Neural progenitor cell (in vitro differentiated cells): ENCODE results near the gene SH2D4B. TPM values are rescaled to one million over a fixed set of nuclear protein-coding genes. Genes with fewer than 3 reads are reported as not detected.

Source experiments
- DNase-seq: peaks from one replicate; pipeline ENCODE4 v3.0.0-alpha.2; 2016; ENCODE audit warnings: low spot score
- H2AFZ ChIP-seq: fragments of 200-600 bp; sonication (generic); replicated peaks from 2 replicates; pipeline ENCODE4 v1.6.1; 2016; ENCODE audit warnings: antibody characterized with exemption
- H3F3A ChIP-seq: fragments of 200-600 bp; sonication (generic); 2 replicates; pipeline ENCODE4 v1.6.1; 2016; ENCODE audit warnings: antibody characterized with exemption, low read depth
- H3K27ac ChIP-seq: fragments of 200-600 bp; sonication (generic); 2 replicates; pipeline ENCODE4 v1.5.1; 2016; ENCODE audit warnings: mild to moderate bottlenecking
- H3K27me3 ChIP-seq: fragments of 200-600 bp; sonication (generic); 2 replicates; pipeline ENCODE4 v1.6.1; 2016; ENCODE audit warnings: mild to moderate bottlenecking, moderate library complexity
- H3K36me3 ChIP-seq: fragments of 200-600 bp; sonication (generic); 2 replicates; pipeline ENCODE4 v1.5.1; 2016
- H3K4me1 ChIP-seq: fragments of 200-600 bp; sonication (generic); 2 replicates; pipeline ENCODE4 v1.6.1; 2016; ENCODE audit warnings: mixed run types
- H3K4me2 ChIP-seq: fragments of 200-600 bp; sonication (generic); 2 replicates; pipeline ENCODE4 v1.6.1; 2016
- H3K4me3 ChIP-seq: fragments of 200-600 bp; sonication (generic); 2 replicates; pipeline ENCODE4 v1.5.1; 2016
- H3K79me2 ChIP-seq: fragments of 200-600 bp; sonication (generic); 2 replicates; pipeline ENCODE4 v1.6.1; 2016; ENCODE audit warnings: low read depth
- H3K9ac ChIP-seq: fragments of 200-600 bp; sonication (generic); 2 replicates; pipeline ENCODE4 v1.6.1; 2016
- H3K9me3 ChIP-seq: fragments of 200-600 bp; sonication (generic); 2 replicates; pipeline ENCODE4 v1.5.1; 2016; ENCODE audit warnings: low read depth
- H4K20me1 ChIP-seq: fragments of 200-600 bp; sonication (generic); 2 replicates; pipeline ENCODE4 v1.6.1; 2016; ENCODE audit warnings: low read depth
- H3K27ac Mint-ChIP-seq: 3 replicates; pipeline ENCODE4 v1.8.0; 2021; ENCODE audit warnings: mixed read lengths
- H3K27me3 Mint-ChIP-seq: 2 replicates; pipeline ENCODE4 v1.8.0; 2022; ENCODE audit warnings: low read depth, mild to moderate bottlenecking, inconsistent platforms, moderate library complexity, mixed read lengths; ENCODE audit not compliant: insufficient read depth
- H3K36me3 Mint-ChIP-seq: 3 replicates; pipeline ENCODE4 v1.8.0; 2021; ENCODE audit warnings: mixed read lengths
- H3K4me1 Mint-ChIP-seq: 3 replicates; pipeline ENCODE4 v1.8.0; 2021; ENCODE audit warnings: mixed read lengths
- H3K4me3 Mint-ChIP-seq: 3 replicates; pipeline ENCODE4 v1.8.0; 2021; ENCODE audit warnings: mild to moderate bottlenecking, moderate library complexity, mixed read lengths
- H3K9me3 Mint-ChIP-seq: 3 replicates; pipeline ENCODE4 v1.8.0; 2020; ENCODE audit warnings: mixed read lengths
- EZH2 ChIP-seq: fragments of 200-600 bp; sonication (generic); IDR thresholded peaks from 2 replicates; pipeline ENCODE4 v1.6.1; 2017; ENCODE audit warnings: antibody characterized with exemption, mild to moderate bottlenecking, moderate library complexity
- EZH2phosphoT487 ChIP-seq: fragments of 200-600 bp; sonication (generic); IDR thresholded peaks from 2 replicates; pipeline ENCODE4 v1.6.1; 2017; ENCODE audit warnings: antibody characterized with exemption
- total RNA-seq: library from RNA; depleted of rRNA; stranded (reverse); fragments of >200 nt; gene quantifications from 2 replicates; pipeline ENCODE4 v1.2.3, GENCODE V29; 2015; ENCODE audit warnings: low replicate concordance
- TF ChIP-seq, protein P1 (sequence below): fragments of 200-600 bp; sonication (generic); IDR thresholded peaks from 2 replicates; pipeline ENCODE4 v1.5.1; 2017; ENCODE audit warnings: antibody characterized with exemption, mild to moderate bottlenecking

SH2D4B gene
- total RNA-seq, 1 donor from 2014 or later, result 0.11 TPM

DNA sequence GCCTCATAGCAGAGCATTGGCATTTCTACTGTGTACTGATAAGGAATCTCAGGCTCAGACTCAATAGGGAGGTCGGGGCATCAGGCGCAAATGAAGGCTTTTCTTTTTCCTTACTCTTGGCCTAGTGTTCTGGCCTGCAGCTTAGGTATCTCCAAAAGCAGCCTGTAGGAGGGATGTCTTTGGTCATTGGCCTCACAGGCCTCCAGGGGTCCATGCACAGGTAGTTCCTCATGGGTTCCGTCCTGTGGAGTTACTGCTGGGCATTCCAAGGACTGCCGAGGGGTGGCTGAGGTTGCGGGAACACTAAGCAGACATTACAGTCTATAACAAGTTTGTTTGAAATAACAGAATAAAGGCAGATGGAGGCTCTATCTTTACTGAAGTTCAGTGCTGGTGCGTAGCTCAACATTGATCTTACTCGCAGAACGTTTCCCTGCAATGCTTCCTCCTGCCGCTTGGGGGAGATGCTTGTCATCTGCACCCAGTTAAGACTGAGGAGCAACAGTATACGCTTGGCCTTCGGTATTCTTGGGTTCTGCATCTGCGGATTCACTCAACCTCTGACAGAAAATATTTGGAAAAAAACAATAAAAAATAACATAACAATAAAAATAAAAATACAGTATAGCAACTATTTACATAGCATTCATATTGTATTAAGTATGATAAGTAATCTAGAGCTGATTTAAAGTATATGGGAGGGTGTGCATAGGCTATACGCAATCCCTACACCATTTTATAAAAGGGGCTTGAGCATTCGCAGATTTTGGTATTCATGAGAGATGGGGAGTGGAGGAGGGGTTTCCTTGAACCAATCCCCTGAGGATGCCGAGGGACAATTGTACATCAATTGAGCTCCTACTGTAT, 58.9 kb downstream of the SH2D4B start:
- Histone ChIP-seq H3K27me3 (no peaks in the 10 kb centered on the region), H3K36me3 (no peaks in the 10 kb centered on the region), H3K9ac (no peak overlapping the region), H4K20me1 (no peaks in the 10 kb centered on the region), H3K9me3 (no peaks in the 10 kb centered on the region), H3K4me2 (no peak overlapping the region), H3K4me1 (peaks cover 4% of the 10 kb centered on the region), H3K79me2 (no peaks in the 10 kb centered on the region), H3K27ac (no peak overlapping the region), H3F3A (no peaks in the 10 kb centered on the region), H3K4me3 (no peak overlapping the region), H2AFZ (no peak overlapping the region)
- DNase-seq, result peak; percentile 57
- H3K27ac Mint-ChIP-seq, result no peak overlapping the region
- TF ChIP-seq, protein P1, sequence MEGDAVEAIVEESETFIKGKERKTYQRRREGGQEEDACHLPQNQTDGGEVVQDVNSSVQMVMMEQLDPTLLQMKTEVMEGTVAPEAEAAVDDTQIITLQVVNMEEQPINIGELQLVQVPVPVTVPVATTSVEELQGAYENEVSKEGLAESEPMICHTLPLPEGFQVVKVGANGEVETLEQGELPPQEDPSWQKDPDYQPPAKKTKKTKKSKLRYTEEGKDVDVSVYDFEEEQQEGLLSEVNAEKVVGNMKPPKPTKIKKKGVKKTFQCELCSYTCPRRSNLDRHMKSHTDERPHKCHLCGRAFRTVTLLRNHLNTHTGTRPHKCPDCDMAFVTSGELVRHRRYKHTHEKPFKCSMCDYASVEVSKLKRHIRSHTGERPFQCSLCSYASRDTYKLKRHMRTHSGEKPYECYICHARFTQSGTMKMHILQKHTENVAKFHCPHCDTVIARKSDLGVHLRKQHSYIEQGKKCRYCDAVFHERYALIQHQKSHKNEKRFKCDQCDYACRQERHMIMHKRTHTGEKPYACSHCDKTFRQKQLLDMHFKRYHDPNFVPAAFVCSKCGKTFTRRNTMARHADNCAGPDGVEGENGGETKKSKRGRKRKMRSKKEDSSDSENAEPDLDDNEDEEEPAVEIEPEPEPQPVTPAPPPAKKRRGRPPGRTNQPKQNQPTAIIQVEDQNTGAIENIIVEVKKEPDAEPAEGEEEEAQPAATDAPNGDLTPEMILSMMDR, result peak; percentile 77
- TF ChIP-seq EZH2phosphoT487, result no peak
- no peak for TF ChIP-seq EZH2
- H3K36me3 Mint-ChIP-seq, result no peaks in the 10 kb centered on the region
- no peak overlapping the region for H3K4me3 Mint-ChIP-seq
- H3K4me1 Mint-ChIP-seq, result peaks cover 8% of the 10 kb centered on the region
- peaks cover 3% of the 10 kb centered on the region for H3K9me3 Mint-ChIP-seq
- H3K27me3 Mint-ChIP-seq, result peaks cover 8% of the 10 kb centered on the region

DNA sequence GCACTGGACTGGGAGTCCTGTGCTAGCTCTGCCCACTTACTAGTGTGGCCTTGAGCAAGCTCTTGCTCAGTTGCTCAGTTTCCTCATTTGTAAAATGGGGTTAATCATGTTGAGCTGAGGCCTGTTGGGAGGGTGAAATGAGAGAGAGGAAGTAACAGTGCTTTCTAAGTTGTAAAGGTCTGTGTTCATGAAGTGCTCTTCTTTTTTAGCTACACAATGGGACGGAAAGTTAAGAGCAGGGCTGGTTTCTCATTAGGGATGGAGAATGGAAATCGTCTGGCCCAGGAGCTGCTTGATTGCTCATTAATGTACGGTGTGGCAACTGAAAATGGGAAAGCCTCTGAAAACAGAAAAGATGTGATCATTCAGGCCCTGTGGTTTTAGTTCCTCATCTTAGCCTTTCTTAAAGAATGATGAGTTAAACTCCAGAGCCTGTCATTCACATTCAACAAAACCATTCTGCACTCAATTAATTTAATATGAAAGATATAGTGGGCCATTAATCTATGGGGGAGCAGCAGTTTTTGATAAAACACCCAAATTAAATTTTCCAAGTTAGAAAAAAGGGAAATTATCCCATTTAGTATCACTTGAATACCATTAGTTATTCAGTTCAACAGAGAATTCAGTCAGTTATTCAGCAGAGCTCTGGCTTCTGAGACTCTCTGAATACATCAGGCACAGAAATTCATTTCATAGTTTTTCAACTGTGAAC, 60.5 kb downstream of the SH2D4B start:
- Mint-ChIP-seq H3K4me1 (peaks cover 8% of the 10 kb centered on the region), H3K27ac (no peak overlapping the region)

DNA sequence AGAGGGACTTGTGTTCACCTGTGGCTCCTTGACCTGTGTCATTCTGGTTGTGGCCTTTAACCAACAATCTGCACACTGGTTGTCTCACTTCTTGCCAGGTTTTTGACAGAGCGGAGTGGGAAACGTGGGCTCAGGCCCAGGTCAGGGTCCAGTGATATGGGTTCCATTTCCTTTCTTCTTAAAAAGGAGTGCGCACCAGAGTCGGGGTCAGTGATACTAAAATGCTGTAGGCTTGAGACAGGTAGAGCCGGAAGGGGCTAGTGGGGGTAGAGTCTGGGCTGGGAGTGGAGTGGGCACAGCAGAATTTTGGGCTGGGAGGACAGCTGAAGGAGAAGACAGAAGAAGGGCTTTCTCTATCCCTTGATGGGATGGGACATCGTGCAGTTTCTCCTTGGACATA, 61.2 kb downstream of the SH2D4B start:
- H3K9me3 Mint-ChIP-seq, result no peaks in the 10 kb centered on the region
- peak overlapping the region; percentile 97 for H2AFZ ChIP-seq
- DNase-seq, result no peak
- H3K27ac ChIP-seq, result no peak overlapping the region
- H3K79me2 ChIP-seq, result no peaks in the 10 kb centered on the region
- H3K27me3 ChIP-seq, result no peaks in the 10 kb centered on the region
- no peak overlapping the region for H3K4me3 Mint-ChIP-seq
- no peaks in the 10 kb centered on the region for H3F3A ChIP-seq
- peaks cover 8% of the 10 kb centered on the region for H3K4me1 Mint-ChIP-seq
- no peaks in the 10 kb centered on the region for H3K36me3 ChIP-seq
- H3K4me1 ChIP-seq, result peaks cover 4% of the 10 kb centered on the region
- H3K36me3 Mint-ChIP-seq, result no peaks in the 10 kb centered on the region
- H3K27me3 Mint-ChIP-seq, result peaks cover 8% of the 10 kb centered on the region
- TF ChIP-seq, protein P1, result no peak
- TF ChIP-seq EZH2phosphoT487 (no peak), EZH2 (no peak)
- no peak overlapping the region for H3K4me3 ChIP-seq
- no peak overlapping the region for H3K9ac ChIP-seq
- H3K9me3 ChIP-seq, result no peaks in the 10 kb centered on the region
- H3K27ac Mint-ChIP-seq, result peak overlapping the region; percentile 6
- no peaks in the 10 kb centered on the region for H4K20me1 ChIP-seq
- no peak overlapping the region for H3K4me2 ChIP-seq

More for the DNA sequence above, 60.5 kb downstream of the SH2D4B start:
- Histone ChIP-seq H2AFZ (no peak overlapping the region), H3K9me3 (no peaks in the 10 kb centered on the region), H3K79me2 (no peaks in the 10 kb centered on the region), H3F3A (no peaks in the 10 kb centered on the region), H3K27me3 (no peaks in the 10 kb centered on the region), H3K4me1 (peaks cover 4% of the 10 kb centered on the region), H3K4me2 (no peak overlapping the region), H3K36me3 (no peaks in the 10 kb centered on the region), H3K27ac (no peak overlapping the region), H3K4me3 (no peak overlapping the region), H3K9ac (no peak overlapping the region), H4K20me1 (no peaks in the 10 kb centered on the region)
- TF ChIP-seq, protein P1, result no peak
- TF ChIP-seq EZH2 (no peak), EZH2phosphoT487 (no peak)
- no peak for DNase-seq
- peaks cover 3% of the 10 kb centered on the region for H3K9me3 Mint-ChIP-seq
- no peak overlapping the region for H3K4me3 Mint-ChIP-seq
- H3K36me3 Mint-ChIP-seq, result no peaks in the 10 kb centered on the region
- H3K27me3 Mint-ChIP-seq, result peaks cover 8% of the 10 kb centered on the region
